ENCODE measurements around the gene CAPZA1. TPM values are rescaled to one million over a fixed set of nuclear protein-coding genes. Genes with fewer than 3 reads are reported as not detected.

Gene CAPZA1
- total RNA-seq, 1 experiment from 2014 or later = 171 TPM

DNA sequence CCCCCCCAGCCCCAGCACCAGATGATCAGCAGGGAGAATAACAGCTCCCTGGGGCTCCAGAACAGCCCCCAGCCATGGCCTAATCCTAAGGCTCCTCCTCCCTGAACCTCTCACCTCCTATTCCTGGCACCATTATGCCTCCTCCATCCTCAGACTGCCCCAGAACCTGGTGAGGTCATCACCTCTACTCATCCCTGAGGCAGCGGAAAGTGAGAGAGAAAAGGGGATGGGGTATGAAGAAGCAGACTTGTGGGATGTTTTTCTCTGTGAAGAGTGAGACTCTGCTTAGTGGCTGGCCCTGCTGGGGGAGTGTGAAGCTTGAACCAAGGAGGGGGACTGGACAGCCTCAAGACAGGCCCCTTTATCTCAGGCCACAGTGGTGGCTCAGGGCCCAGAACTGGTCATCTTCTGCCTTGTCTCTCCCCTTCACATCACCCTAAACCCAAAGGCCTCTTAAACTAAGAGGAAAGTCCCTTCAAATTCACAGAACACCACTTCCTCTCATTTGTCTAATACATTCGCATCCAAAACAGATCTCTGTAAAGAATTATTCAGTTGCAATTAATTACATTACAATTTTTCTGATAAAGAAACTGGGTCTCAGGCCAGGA, 97.7 kb downstream of the CAPZA1 start:
- H3K4me1 ChIP-seq (ENCODE audit: insufficient read depth, low read length, poor library complexity, severe bottlenecking) = peaks cover 19% of the 10 kb centered on the region
- no peak for DNase-seq (ENCODE audit: low spot score)
- peaks cover 60% of the 10 kb centered on the region for H3K27me3 ChIP-seq (replicated peaks; ENCODE audit: insufficient read depth, low read depth, low read length, poor library complexity)
- no peak overlapping the region for H3K4me3 ChIP-seq (ENCODE audit: low read depth, low read length, poor library complexity, severe bottlenecking)
- ChIA-PET POLR2A (ENCODE audit: low non-redundant PET) (no interaction called here), CTCF (interaction anchor here (2.5 kb wide), 1 partner anchor 355 kb away, joined by 14 read pairs; the partner anchor contains the start of gene LRIG2)
- H3K27ac ChIP-seq (ENCODE audit: low read depth, low read length, poor library complexity, severe bottlenecking) = no peak overlapping the region
- intact Hi-C loops (cut with micrococcal nuclease; ENCODE audit: unreplicated experiment) = loop anchor here (2.0 to 5.0 kb wide), 2 partner anchors 355 to 960 kb away; partner anchors contain the start of gene LRIG2
- no peaks in the 10 kb centered on the region for H3K36me3 ChIP-seq (ENCODE audit: insufficient read depth, low read length, poor library complexity, severe bottlenecking)
- TF ChIP-seq CTCF (conservative IDR thresholded peaks at IDR 0.05; ENCODE audit: low read depth, low read length) (no peak), EZH2 (IDR thresholded peaks at IDR 0.05; ENCODE audit: borderline replicate concordance, low read depth, low read length, poor library complexity, severe bottlenecking) (no peak)
- no peaks in the 10 kb centered on the region for H3K9me3 ChIP-seq (ENCODE audit: low read depth, low read length, poor library complexity, severe bottlenecking)
- BruUV-seq (replicated peaks) = no TSS peak

GRCh38 chr1:112718691-112719418, 99.2 kb downstream of the CAPZA1 start:
- H3K27ac ChIP-seq (ENCODE audit: low read depth, low read length, poor library complexity, severe bottlenecking) = no peak overlapping the region
- BruUV-seq (replicated peaks) = no TSS peak
- TF ChIP-seq EZH2 (IDR thresholded peaks at IDR 0.05; ENCODE audit: borderline replicate concordance, low read depth, low read length, poor library complexity, severe bottlenecking) = no peak
- TF ChIP-seq CTCF (conservative IDR thresholded peaks at IDR 0.05; ENCODE audit: low read depth, low read length) = peak; percentile 85
- DNase-seq (ENCODE audit: low spot score) = peak; percentile 81
- ChIA-PET POLR2A (ENCODE audit: low non-redundant PET) (no interaction called here), CTCF (interaction anchor here (0.6 to 1.8 kb wide), 5 partner anchors 66 to 354 kb away, joined by 3 to 11 read pairs (median 5); partner anchors contain the start of genes CTTNBP2NL and LRIG2)
- H3K4me3 ChIP-seq (ENCODE audit: low read depth, low read length, poor library complexity, severe bottlenecking) = no peak overlapping the region
- peaks cover 62% of the 10 kb centered on the region for H3K27me3 ChIP-seq (replicated peaks; ENCODE audit: insufficient read depth, low read depth, low read length, poor library complexity)
- no peaks in the 10 kb centered on the region for H3K9me3 ChIP-seq (ENCODE audit: low read depth, low read length, poor library complexity, severe bottlenecking)
- peaks cover 19% of the 10 kb centered on the region for H3K4me1 ChIP-seq (ENCODE audit: insufficient read depth, low read length, poor library complexity, severe bottlenecking)
- no peaks in the 10 kb centered on the region for H3K36me3 ChIP-seq (ENCODE audit: insufficient read depth, low read length, poor library complexity, severe bottlenecking)
- intact Hi-C loops (cut with micrococcal nuclease; ENCODE audit: unreplicated experiment) = loop anchor here (5.0 kb wide), 1 partner anchor 958 kb away; no protein-coding TSS in a partner anchor

DNA sequence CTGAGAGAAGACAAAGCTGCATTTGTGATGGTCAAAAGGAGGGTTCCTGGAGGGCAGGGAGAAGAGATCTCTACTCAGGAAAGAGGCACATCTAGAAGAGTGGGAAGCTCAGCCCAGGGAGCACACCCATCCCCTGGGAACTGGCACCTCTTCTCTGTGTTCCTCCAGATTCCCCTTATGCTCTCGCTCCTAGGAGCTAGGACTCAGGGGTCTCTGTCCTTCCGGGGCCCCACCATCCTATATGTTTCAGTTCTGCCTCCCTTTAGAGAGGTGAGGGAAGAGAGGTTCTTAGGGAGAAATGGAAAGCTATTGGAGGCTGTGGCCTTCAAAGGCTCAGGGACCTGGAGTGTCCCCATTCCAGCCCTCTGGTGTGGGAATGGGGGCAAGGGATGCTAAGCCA, 100.1 kb downstream of the CAPZA1 start:
- Histone ChIP-seq H3K36me3 (ENCODE audit: insufficient read depth, low read length, poor library complexity, severe bottlenecking) (no peaks in the 10 kb centered on the region), H3K9me3 (ENCODE audit: low read depth, low read length, poor library complexity, severe bottlenecking) (no peaks in the 10 kb centered on the region), H3K4me3 (ENCODE audit: low read depth, low read length, poor library complexity, severe bottlenecking) (no peak overlapping the region), H3K27me3 (replicated peaks; ENCODE audit: insufficient read depth, low read depth, low read length, poor library complexity) (peaks cover 53% of the 10 kb centered on the region), H3K4me1 (ENCODE audit: insufficient read depth, low read length, poor library complexity, severe bottlenecking) (peaks cover 11% of the 10 kb centered on the region), H3K27ac (ENCODE audit: low read depth, low read length, poor library complexity, severe bottlenecking) (no peak overlapping the region)
- no peak for DNase-seq (ENCODE audit: low spot score)
- TF ChIP-seq CTCF (conservative IDR thresholded peaks at IDR 0.05; ENCODE audit: low read depth, low read length) = no peak
- TF ChIP-seq EZH2 (IDR thresholded peaks at IDR 0.05; ENCODE audit: borderline replicate concordance, low read depth, low read length, poor library complexity, severe bottlenecking) = no peak
- POLR2A ChIA-PET (ENCODE audit: low non-redundant PET) = interaction anchor here (0.6 to 0.8 kb wide), 2 partner anchors 1005 to 1153 kb away, joined by 3 to 7 read pairs; no protein-coding TSS in a partner anchor
- intact Hi-C loops (cut with micrococcal nuclease; ENCODE audit: unreplicated experiment) = loop anchor here (5.0 kb wide), 1 partner anchor 958 kb away; no protein-coding TSS in a partner anchor
- no TSS peak for BruUV-seq (replicated peaks)
- CTCF ChIA-PET = interaction anchor here (1.8 kb wide), 1 partner anchor 85 kb away, joined by 11 read pairs; no protein-coding TSS in a partner anchor
